Epithelial cell of esophagus (primary cell): Measurements from ENCODE around the gene GRIK1.

ENCODE experiments used
- DNase-seq: peaks from one replicate; pipeline ENCODE4 v3.0.0; 2010; ENCODE audit warnings: low read depth
- H3K4me3 ChIP-seq: 2 replicates; pipeline ENCODE4 v1.5.1; 2011; ENCODE audit warnings: mild to moderate bottlenecking, low read length, control low read depth
- TF ChIP-seq, protein P1 (sequence below): IDR thresholded peaks from 2 replicates; pipeline ENCODE4 v1.5.1; 2011; ENCODE audit warnings: low read depth, mild to moderate bottlenecking, low read length, control low read depth, inconsistent platforms; ENCODE audit not compliant: insufficient read depth; ENCODE audit errors: missing control alignments

Gene GRIK1

GRCh38 chr21:29583424-29583924 is 356.3 kb downstream of the GRIK1 start:
- TF ChIP-seq, protein P1, sequence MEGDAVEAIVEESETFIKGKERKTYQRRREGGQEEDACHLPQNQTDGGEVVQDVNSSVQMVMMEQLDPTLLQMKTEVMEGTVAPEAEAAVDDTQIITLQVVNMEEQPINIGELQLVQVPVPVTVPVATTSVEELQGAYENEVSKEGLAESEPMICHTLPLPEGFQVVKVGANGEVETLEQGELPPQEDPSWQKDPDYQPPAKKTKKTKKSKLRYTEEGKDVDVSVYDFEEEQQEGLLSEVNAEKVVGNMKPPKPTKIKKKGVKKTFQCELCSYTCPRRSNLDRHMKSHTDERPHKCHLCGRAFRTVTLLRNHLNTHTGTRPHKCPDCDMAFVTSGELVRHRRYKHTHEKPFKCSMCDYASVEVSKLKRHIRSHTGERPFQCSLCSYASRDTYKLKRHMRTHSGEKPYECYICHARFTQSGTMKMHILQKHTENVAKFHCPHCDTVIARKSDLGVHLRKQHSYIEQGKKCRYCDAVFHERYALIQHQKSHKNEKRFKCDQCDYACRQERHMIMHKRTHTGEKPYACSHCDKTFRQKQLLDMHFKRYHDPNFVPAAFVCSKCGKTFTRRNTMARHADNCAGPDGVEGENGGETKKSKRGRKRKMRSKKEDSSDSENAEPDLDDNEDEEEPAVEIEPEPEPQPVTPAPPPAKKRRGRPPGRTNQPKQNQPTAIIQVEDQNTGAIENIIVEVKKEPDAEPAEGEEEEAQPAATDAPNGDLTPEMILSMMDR, result no peak
- DNase-seq, result no peak
- no peak overlapping the region for H3K4me3 ChIP-seq

DNA sequence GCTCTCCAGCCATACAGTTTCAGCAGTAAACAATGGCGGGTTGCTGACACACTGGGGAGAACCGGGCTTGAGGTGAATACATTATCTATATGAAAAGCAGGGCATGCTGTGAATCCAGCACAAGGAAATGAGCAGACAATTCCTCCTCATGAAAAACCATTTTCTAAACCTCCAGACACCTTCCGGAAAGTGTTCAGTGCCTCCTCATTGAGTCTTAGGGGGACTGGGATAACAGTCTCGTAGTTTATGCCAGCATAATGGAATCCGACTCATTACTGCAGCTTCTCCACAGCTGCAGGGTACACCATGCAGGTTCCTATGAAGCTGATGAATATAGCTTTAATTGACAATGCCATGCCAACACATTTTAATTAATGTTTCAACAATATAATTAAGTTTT is 356.9 kb downstream of the GRIK1 start:
- H3K4me3 ChIP-seq, result no peak overlapping the region
- TF ChIP-seq, protein P1, result no peak
- DNase-seq, result no peak

GRCh38 chr21:29581393-29581792 is 358.4 kb downstream of the GRIK1 start:
- no peak overlapping the region for H3K4me3 ChIP-seq
- TF ChIP-seq, protein P1, result no peak
- DNase-seq, result no peak

DNA sequence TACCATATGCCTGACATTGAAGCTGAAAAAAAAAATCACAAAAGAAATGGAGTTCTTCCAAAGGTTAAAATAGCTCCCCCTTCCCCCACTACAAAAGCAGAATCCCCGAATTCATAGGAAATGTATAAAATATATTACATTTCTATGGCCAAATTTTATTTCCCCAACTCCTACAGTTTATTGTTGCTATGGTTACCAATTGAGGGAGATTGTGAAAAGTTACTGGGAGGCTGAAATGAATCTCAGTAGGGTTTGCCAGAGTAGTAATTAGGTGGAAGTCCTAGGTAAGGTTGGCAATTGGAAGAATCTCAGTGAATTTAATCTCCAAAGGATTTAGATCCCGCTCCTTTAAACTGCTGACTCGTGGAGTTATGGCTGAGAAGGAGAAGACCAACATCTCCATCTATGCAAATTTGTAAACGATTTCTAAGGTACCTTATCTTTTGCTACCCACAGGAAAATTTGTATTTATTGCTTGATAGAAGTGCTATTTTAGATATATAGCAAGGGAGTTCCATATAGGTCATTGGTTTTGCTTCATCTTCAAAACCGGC is 359.0 kb downstream of the GRIK1 start:
- H3K4me3 ChIP-seq, result no peak overlapping the region
- DNase-seq, result no peak
- TF ChIP-seq, protein P1, result no peak

- DNase-seq, result no peak
- TF ChIP-seq, protein P1, result no peak
- no peak overlapping the region for H3K4me3 ChIP-seq
Observed at GRCh38 chr21:29578306-29578705, 361.5 kb downstream of the GRIK1 start.

DNA sequence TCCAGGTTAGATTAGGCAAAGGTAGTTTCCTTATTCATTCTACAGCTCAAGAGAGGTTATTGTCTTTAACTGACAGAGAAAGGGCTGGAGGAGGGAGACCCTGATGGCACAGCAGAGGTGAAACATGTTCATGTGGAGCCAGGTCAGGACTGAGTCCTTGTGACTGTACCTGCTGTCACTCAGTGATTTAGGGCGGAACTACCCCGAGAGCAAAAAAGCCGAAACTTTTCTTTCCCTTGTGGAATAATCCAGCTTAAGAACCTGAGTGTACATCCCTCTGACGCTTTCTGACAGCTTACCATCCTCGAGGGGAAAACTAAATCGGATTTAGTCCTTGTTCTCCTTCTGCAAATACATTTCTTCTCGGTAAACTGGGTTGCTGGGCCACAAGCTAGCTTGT is 367.8 kb downstream of the GRIK1 start:
- H3K4me3 ChIP-seq, result no peak overlapping the region
- TF ChIP-seq, protein P1, result no peak
- DNase-seq, result no peak

DNA sequence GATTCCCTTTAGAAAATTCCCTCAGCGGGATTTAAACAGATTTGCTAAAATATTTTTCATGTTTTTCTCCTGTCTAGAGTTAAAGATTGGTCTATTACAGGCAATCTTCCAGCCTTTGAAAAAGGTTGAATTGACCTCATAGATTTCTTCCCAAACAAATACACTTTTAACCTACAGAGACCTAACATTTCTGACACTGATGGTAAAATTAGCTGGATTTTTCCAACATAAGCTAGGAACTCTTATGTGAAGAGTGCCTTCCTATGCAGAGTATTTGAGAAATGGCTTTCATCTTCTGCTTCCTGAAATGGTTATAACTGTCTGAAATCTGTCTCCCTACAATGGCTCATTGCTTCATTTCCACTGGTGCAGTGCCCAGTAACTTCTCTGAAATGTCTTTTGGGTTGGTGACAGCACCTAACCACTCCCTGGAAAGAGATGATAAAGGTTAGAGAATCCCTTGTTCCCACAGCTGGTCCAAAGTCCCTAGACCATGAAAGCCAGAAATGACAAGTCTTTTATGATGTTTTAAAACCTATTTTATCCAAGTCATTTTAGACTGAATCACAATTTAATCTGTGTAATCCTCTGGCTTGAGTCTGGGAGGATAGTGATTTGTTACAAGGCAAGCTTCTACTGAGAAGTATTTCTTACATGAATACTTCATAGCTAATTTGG is 371.6 kb downstream of the GRIK1 start:
- TF ChIP-seq, protein P1, result no peak
- DNase-seq, result no peak
- H3K4me3 ChIP-seq, result no peak overlapping the region
